Omental fat pad (tissue), 4 donors: ENCODE results near the gene FAM83C. TPM values are rescaled to one million over a fixed set of nuclear protein-coding genes. Genes with fewer than 3 reads are reported as not detected.
A peak's percentile ranks its signal among the peaks of the same experiment; 100 is the strongest.

Experiments
- ATAC-seq: fragments of 150-250 bp; one replicate; pipeline ENCODE4 v1.9.1; 2016; ENCODE audit warnings: mild to moderate bottlenecking, moderate library complexity; ENCODE audit not compliant: low FRiP score
- DNase-seq: peaks from one replicate; pipeline ENCODE4 v3.0.0-alpha.2; 2019; ENCODE audit warnings: low spot score
- CTCF ChIP-seq, 3 donors: fragments of 450-650 bp; IDR thresholded peaks; one replicate each; pipeline ENCODE4 v1.5.1; 2016 to 2017; ENCODE audit warnings: antibody characterized with exemption in 3 of 3, mild to moderate bottlenecking in 3 of 3, moderate library complexity in 2 of 3
- total RNA-seq, 4 donors: library from RNA; depleted of rRNA; stranded (reverse); fragments of >200 nt; gene quantifications; one replicate each; pipeline ENCODE4 v1.1.0, GENCODE V29; 2016

FAM83C gene
- total RNA-seq, 4 donors from 2014 or later, result 0.09 TPM; not detected in 3

DNA sequence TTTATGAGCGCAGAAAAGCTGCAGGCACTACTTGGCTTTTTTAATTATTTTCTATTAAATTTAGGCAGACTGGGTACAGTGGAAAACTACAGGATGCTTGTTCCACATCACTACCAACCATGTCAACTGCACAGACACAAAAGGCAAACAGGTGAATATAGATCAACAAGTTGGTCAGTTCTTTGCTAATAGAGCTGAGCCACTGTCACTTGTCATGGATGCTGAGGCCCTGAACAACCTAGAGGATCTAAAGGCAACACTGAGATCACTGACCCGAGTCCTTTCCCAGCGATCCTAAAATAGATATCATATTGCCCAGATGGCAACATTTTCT lies 34.5 kb upstream of the FAM83C start:
- no peak for TF ChIP-seq CTCF (IDR thresholded peaks at IDR 0.05)
- ATAC-seq (no peak), DNase-seq (no peak)

GRCh38 chr20:35326021-35326739 lies 34.0 kb upstream of the FAM83C start:
- no peak for TF ChIP-seq CTCF (IDR thresholded peaks at IDR 0.05)
- peak; percentile 77 for ATAC-seq
- no peak for DNase-seq

- TF ChIP-seq CTCF (IDR thresholded peaks at IDR 0.05), result no peak
- no peak for DNase-seq
- ATAC-seq, result no peak
Measured at GRCh38 chr20:35325401-35325800, 33.2 kb upstream of the FAM83C start.

GRCh38 chr20:35320396-35321126 lies 28.3 kb upstream of the FAM83C start:
- no peak for DNase-seq
- TF ChIP-seq CTCF (IDR thresholded peaks at IDR 0.05), result no peak
- no peak for ATAC-seq

DNA sequence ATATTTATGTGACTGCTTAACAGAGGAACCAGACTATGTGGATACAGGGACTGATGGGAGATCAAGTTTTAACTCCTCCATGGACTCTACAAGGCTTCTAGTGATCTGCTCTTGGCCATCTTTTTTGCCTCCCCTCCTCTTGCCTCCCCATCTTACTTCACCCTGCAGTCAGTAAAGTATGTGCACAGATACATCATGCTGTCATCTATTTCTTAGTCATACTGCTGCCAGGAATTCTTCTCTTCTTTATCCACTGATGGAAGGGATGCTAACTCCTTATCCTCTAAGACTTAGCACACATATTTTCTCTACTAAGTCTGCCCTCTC lies 27.6 kb upstream of the FAM83C start:
- no peak for TF ChIP-seq CTCF (IDR thresholded peaks at IDR 0.05)
- no peak for DNase-seq
- peak; percentile 56 for ATAC-seq

DNA sequence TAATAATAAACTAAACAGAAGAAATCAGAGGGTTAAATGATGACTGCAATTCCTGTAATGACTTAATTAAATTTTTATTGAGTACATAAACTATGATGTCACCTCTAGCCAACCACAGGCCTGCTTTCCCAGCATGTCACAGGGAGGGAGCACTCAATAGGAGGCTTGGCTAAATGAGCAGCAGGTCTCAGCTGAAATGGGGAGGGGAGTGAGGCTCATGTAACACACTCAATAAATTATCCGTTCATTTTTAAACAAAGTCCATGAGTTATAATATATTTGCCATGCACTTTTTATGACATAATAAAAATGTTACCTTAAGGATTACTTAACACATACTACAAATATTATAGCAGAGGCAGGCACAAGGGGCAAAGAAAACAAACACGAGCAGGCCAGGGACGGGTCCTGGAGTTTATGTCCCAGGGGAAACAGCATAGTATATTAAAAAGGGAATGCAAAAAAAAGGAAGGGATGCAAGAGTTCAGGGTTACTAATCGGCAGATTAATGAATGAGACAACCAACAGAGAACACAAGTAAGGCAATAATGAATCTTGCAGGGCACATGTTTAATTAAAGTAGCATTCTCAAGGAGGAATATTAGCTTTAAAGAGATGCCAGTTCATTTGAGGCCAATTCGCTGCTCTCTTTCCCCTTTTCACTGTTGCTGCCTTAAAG lies 27.1 kb upstream of the FAM83C start:
- no peak for DNase-seq
- no peak for ATAC-seq
- TF ChIP-seq CTCF (IDR thresholded peaks at IDR 0.05), result no peak
